Tibial nerve (tissue), 4 donors: ENCODE data around the gene RPRD1A.

Experiments
- EP300 ChIP-seq, 2 donors: sonication (generic); formaldehyde crosslinking; IDR thresholded peaks; one replicate each; pipeline ENCODE4 v1.6.1; 2017; ENCODE audit warnings: antibody characterized with exemption in 2 of 2, mild to moderate bottlenecking in 1 of 2
- POLR2A ChIP-seq, 2 donors: fragments of 450-650 bp; IDR thresholded peaks; one replicate each; pipeline ENCODE4 v1.6.1; 2017; ENCODE audit warnings: antibody characterized with exemption in 2 of 2, mild to moderate bottlenecking in 2 of 2, moderate library complexity in 2 of 2
- TF ChIP-seq, protein P1 (sequence below), 5 experiments: fragments of 200-600 bp in 3 of 5; fragments of 450-650 bp in 2 of 5; sonication (generic) in 3 of 5; IDR thresholded peaks; one replicate each; pipeline ENCODE4 v1.5.1; 2016 to 2019; ENCODE audit warnings: antibody characterized with exemption in 5 of 5, mild to moderate bottlenecking in 3 of 5, moderate library complexity in 2 of 5

DNA sequence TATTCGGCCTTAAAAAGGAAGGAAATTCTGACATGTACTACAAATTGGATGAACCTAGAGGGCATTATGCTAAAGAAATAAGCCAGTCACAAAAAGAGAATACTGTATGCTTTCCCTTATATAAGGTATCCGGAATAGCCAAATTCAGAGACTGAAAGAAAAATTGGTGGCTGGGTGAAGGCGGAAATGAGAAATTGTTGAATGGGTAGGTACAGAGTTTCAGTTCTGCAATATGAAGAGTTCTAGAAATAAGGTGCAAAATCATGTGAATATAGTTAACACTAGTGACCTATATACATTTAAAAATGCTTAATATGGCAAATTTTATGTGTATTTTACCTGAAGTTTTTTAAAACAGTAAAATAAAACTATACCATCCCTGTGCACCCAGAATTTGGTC is 51.7 kb downstream of the RPRD1A start:
- TF ChIP-seq, protein P1, sequence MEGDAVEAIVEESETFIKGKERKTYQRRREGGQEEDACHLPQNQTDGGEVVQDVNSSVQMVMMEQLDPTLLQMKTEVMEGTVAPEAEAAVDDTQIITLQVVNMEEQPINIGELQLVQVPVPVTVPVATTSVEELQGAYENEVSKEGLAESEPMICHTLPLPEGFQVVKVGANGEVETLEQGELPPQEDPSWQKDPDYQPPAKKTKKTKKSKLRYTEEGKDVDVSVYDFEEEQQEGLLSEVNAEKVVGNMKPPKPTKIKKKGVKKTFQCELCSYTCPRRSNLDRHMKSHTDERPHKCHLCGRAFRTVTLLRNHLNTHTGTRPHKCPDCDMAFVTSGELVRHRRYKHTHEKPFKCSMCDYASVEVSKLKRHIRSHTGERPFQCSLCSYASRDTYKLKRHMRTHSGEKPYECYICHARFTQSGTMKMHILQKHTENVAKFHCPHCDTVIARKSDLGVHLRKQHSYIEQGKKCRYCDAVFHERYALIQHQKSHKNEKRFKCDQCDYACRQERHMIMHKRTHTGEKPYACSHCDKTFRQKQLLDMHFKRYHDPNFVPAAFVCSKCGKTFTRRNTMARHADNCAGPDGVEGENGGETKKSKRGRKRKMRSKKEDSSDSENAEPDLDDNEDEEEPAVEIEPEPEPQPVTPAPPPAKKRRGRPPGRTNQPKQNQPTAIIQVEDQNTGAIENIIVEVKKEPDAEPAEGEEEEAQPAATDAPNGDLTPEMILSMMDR (IDR thresholded peaks at IDR 0.05), result no peak
- no peak for TF ChIP-seq POLR2A (IDR thresholded peaks at IDR 0.05)
- no peak for TF ChIP-seq EP300 (IDR thresholded peaks at IDR 0.05)
